Spleen (tissue), 11 donors: ENCODE measurements around the gene FAM222B. TPM values are rescaled to one million over a fixed set of nuclear protein-coding genes. Genes with fewer than 3 reads are reported as not detected.

Experiments
- DNase-seq: peaks from one replicate; pipeline ENCODE4 v3.0.0-alpha.2; 2020
- H3K27ac ChIP-seq, 8 donors: fragments of 200-600 bp; sonication (generic) in 7 of 8; 1 replicate in 4 of 8; 2 replicates in 4 of 8; pipeline versions ENCODE4 v1.5.0 to v1.8.0; 2016 to 2021; ENCODE audit warnings: inconsistent platforms in 4 of 8, mild to moderate bottlenecking in 4 of 8, moderate library complexity in 1 of 8
- H3K27me3 ChIP-seq, 7 donors: fragments of 200-600 bp; sonication (generic) in 6 of 7; replicated peaks in 1 of 7; 1 replicate in 4 of 7; 2 replicates in 3 of 7; pipeline versions ENCODE4 v1.5.0 to v1.8.0; 2016 to 2021; ENCODE audit warnings: inconsistent platforms in 3 of 7, mild to moderate bottlenecking in 1 of 7
- H3K36me3 ChIP-seq, 6 donors: fragments of 200-600 bp; sonication (generic) in 5 of 6; 1 replicate in 4 of 6; 2 replicates in 2 of 6; pipeline versions ENCODE4 v1.5.0 to v1.8.0; 2016 to 2021; ENCODE audit warnings: inconsistent platforms in 2 of 6
- H3K4me1 ChIP-seq, 6 donors: fragments of 200-600 bp; sonication (generic) in 5 of 6; 1 replicate in 3 of 6; 2 replicates in 3 of 6; pipeline versions ENCODE4 v1.5.0 to v1.8.0; 2016 to 2021; ENCODE audit warnings: inconsistent platforms in 3 of 6
- H3K4me3 ChIP-seq, 8 donors: fragments of 200-600 bp; sonication (generic) in 7 of 8; 1 replicate in 4 of 8; 2 replicates in 4 of 8; pipeline versions ENCODE4 v1.5.0 to v1.8.0; 2016 to 2021; ENCODE audit warnings: inconsistent platforms in 4 of 8, mild to moderate bottlenecking in 4 of 8, moderate library complexity in 2 of 8
- H3K9me3 ChIP-seq, 8 donors: fragments of 200-600 bp; sonication (generic) in 7 of 8; 1 replicate in 4 of 8; 2 replicates in 4 of 8; pipeline versions ENCODE4 v1.5.0 to v1.8.0; 2016 to 2021; ENCODE audit warnings: inconsistent platforms in 4 of 8
- POLR2A ChIP-seq, 3 donors: fragments of 450-650 bp; IDR thresholded peaks; one replicate each; pipeline ENCODE4 v1.5.1; 2017; ENCODE audit warnings: antibody characterized with exemption in 3 of 3, mild to moderate bottlenecking in 1 of 3
- POLR2AphosphoS5 ChIP-seq, 3 donors: sonication (generic); formaldehyde crosslinking; IDR thresholded peaks; one replicate each; pipeline ENCODE4 v1.5.1; 2017; ENCODE audit warnings: antibody characterized with exemption in 3 of 3
- WGBS, 5 donors: extraction: QIAGEN DNeasy Blood & Tissue Kit in 3 of 5; methylation state at CpG; one replicate each; pipeline versions ENCODE4 v1.1.5 to v1.1.7; 2013 to 2018; 5-methylcytosine and 5-hydroxymethylcytosine counted together
- intact Hi-C: fragments of 100-400 bp; cut with DNase I; formaldehyde crosslinking; loops from one replicate; pipeline ENCODE4 v1.15.0; 2023; ENCODE audit warnings: low total_unique reads
- polyA plus RNA-seq, 3 donors: library from polyadenylated mRNA; stranded (reverse); fragments of 200-250 nt; gene quantifications; one replicate each; pipeline ENCODE4 v1.2.1, GENCODE V29; 2013
- total RNA-seq, 7 donors: library from RNA; depleted of rRNA in 3 of 7; stranded (reverse); fragments of >200 nt in 3 of 7; fragmentation: NEBNext Ultra II Directional in 4 of 7; extraction: Animal tissue kit (Norgen Biotek cat#: 25700) in 4 of 7; gene quantifications; one replicate each; pipeline versions ENCODE4 v1.1.0 to v1.2.1, GENCODE V29; 2016 to 2021
- TF ChIP-seq, protein P1 (sequence below), 11 experiments: fragments of 200-600 bp in 7 of 11; fragments of 450-650 bp in 4 of 11; sonication (generic) in 4 of 11; IDR thresholded peaks in 8 of 11; conservative IDR thresholded peaks in 3 of 11; 1 replicate in 7 of 11; 2 replicates in 4 of 11; pipeline versions ENCODE4 v1.4.0 to v1.8.0; 2016 to 2021; ENCODE audit warnings: antibody characterized with exemption in 11 of 11, inconsistent platforms in 4 of 11, mild to moderate bottlenecking in 1 of 11
- donor health status: healthy with polysubstance abuse.
- donor health status: DM: no; HTN: no; CAD: no; lungs with moderate emphysema.
- donor health status: DM: no; HTN: no; CAD: no.
- donor health status: Bipolar disorder and iron deficiency.
- donor health status: healthy.
- donor health status: DM: no; HTN: no; CAD: no.
- donor health status: DM: yes; HTN: yes; CAD: no.

Gene FAM222B
- total and polyA plus RNA-seq, 10 donors: 2.9 to 23.6 (median 15.0) TPM

DNA sequence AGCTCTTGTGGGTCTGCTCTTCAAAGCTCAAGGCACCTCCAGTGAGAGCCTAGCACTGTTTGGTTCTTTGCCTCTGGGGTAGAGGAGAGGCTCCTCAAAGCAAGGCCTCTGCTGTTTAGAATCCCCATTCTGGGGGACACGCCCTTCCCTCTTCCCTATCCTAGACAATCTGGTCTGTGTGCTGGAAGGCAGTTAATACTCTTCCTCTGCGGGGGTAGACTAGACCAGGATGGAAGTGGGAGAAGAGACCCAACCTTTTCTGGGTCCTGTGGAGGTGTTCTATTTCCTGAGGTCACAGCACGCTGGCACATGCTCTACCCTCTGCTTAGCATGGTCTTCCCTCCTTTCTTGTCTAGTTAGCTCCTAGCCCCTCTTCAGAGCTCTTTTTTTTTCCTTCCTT is 20.0 kb upstream of the FAM222B start:
- H3K9me3 ChIP-seq: no peaks in the 10 kb centered on the region
- H3K27me3 ChIP-seq: no peaks in the 10 kb centered on the region
- peaks cover 0 to 15% (median 4%) of the 10 kb centered on the region in 6 donors for H3K4me1 ChIP-seq
- no peak for TF ChIP-seq POLR2A (IDR thresholded peaks at IDR 0.05)
- WGBS, 5 donors: 87 to 98% (median 92%) methylated on average over 3 of the region's 3 CpGs
- no peak for DNase-seq
- H3K36me3 ChIP-seq: peaks cover 0 to 45% (median 36%) of the 10 kb centered on the region in 6 donors
- intact Hi-C loops: no loop called here
- H3K4me3 ChIP-seq: no peak overlapping the region
- H3K27ac ChIP-seq: no peak overlapping the region

DNA sequence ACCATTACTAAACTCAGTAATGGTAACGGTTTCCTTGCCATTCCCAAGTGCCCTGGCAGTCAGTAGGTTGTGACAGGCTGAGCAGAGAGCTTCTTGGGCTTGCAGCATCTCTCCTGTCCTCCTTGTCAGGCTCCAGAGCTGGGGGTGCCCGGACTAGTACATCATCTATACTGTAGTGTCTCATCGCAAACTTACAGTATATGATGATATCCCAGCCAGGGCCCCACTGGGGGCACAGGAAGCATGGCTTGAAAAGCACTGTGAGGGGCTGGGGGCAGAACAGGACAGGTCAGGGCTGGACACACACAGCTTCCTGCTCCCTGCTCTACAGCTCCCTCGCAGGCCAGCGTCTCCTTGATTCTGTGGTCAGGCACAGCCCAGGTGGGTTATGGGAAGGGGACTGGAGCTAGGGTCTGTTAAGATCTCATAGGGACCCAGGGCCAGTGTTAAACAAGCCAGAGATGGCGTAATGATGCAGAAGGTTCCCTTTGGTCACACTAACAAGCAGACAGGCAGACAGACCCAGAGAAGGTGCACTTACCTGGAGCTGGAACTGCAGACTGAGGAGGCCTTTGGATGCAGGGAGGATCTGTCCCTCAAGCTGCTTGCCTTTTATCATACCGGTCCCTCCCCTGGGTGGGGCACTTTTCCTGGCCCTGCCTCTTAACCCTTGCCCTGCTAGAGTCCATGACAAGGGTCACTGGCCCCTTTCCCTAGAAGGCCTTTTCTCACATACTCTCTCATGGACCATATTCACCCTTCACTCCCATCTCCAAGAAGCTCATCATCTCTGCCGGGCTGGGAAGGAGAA is 19.0 kb upstream of the FAM222B start:
- WGBS, 5 donors: 75 to 85% (median 78%) methylated on average over 8 of the region's 8 CpGs
- no peak for DNase-seq
- peaks cover 0 to 14% (median 4%) of the 10 kb centered on the region in 6 donors for H3K4me1 ChIP-seq
- peaks cover 0 to 55% (median 46%) of the 10 kb centered on the region in 6 donors for H3K36me3 ChIP-seq
- intact Hi-C loops: no loop called here
- H3K27me3 ChIP-seq: no peaks in the 10 kb centered on the region
- no peaks in the 10 kb centered on the region for H3K9me3 ChIP-seq
- TF ChIP-seq POLR2AphosphoS5 (IDR thresholded peaks at IDR 0.05) (no peak), POLR2A (IDR thresholded peaks at IDR 0.05) (no peak)
- TF ChIP-seq, protein P1, sequence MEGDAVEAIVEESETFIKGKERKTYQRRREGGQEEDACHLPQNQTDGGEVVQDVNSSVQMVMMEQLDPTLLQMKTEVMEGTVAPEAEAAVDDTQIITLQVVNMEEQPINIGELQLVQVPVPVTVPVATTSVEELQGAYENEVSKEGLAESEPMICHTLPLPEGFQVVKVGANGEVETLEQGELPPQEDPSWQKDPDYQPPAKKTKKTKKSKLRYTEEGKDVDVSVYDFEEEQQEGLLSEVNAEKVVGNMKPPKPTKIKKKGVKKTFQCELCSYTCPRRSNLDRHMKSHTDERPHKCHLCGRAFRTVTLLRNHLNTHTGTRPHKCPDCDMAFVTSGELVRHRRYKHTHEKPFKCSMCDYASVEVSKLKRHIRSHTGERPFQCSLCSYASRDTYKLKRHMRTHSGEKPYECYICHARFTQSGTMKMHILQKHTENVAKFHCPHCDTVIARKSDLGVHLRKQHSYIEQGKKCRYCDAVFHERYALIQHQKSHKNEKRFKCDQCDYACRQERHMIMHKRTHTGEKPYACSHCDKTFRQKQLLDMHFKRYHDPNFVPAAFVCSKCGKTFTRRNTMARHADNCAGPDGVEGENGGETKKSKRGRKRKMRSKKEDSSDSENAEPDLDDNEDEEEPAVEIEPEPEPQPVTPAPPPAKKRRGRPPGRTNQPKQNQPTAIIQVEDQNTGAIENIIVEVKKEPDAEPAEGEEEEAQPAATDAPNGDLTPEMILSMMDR (IDR thresholded peaks at IDR 0.05 in 8 of 11, conservative IDR thresholded peaks at IDR 0.05 in 3 of 11): no peak
- H3K27ac ChIP-seq: no peak overlapping the region
- H3K4me3 ChIP-seq: no peak overlapping the region

DNA sequence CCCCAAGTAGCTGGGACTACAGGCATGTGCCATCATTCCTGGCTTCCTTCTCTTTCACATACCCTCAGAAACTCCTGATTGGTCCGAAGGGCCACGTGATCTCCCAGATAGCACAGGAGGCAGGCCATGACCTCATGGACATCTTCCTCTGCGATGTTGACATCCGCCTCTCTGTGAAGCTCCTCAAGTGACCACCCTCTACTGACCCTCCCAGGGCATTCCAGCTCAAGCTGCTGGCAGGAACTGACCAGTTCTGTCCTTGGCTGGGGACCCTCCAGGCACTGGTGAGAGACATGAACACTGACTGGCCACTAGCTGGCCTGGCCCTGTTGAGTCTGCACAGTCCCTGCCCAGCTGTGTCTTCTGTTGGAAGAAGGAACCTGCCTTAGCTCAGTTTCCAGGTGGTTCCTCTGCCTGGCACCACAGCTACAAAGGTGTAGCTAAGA is 17.8 kb upstream of the FAM222B start:
- Histone ChIP-seq H3K27ac (peak overlapping the region in 1 of 8 donors; percentile 7), H3K9me3 (no peaks in the 10 kb centered on the region), H3K4me3 (no peak overlapping the region), H3K36me3 (peaks cover 0 to 61% (median 48%) of the 10 kb centered on the region in 6 donors), H3K27me3 (no peaks in the 10 kb centered on the region), H3K4me1 (peaks cover 6 to 13% (median 8%) of the 10 kb centered on the region in 6 donors)
- TF ChIP-seq, protein P1 (IDR thresholded peaks at IDR 0.05 in 8 of 11, conservative IDR thresholded peaks at IDR 0.05 in 3 of 11): no peak
- TF ChIP-seq POLR2AphosphoS5 (IDR thresholded peaks at IDR 0.05): no peak
- TF ChIP-seq POLR2A (IDR thresholded peaks at IDR 0.05): no peak
- intact Hi-C loops: no loop called here
- WGBS, 5 donors: 94 to 100% (median 97%) methylated on average over 1 to 4 of the region's 4 CpGs
- DNase-seq: no peak

DNA sequence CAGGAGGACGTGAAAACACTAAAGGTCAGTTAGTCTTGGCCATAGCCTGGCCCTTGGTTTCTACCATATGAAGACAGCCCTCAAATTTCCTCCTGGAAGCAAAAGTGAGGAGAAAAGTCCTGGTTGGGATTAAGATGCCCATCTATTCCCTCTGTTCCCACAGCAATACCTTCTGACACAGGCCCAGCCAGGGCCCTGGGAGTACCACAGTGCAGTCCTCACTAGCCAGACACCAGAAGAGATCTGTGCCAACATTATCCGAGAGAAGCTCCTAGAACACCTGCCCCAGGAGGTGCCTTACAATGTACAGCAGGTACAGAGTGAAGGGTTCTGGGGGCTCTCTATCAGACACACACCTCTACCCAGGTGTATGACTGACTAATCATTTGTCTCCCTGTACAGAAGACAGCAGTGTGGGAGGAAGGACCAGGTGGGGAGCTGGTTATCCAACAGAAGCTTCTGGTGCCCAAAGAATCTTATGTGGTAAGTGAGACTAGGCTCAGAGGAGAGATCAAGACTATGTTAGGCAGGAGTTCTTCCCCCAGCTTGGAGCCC is 16.3 kb upstream of the FAM222B start:
- DNase-seq: peak; percentile 2

More for the DNA sequence above, 16.3 kb upstream of the FAM222B start:
- H3K4me1 ChIP-seq: peaks cover 10 to 25% (median 18%) of the 10 kb centered on the region in 6 donors
- intact Hi-C loops: loop anchor here (10.0 kb wide), 1 partner anchor 46 kb away; the partner anchor contains the start of gene DHRS13
- peaks cover 0 to 61% (median 48%) of the 10 kb centered on the region in 6 donors for H3K36me3 ChIP-seq
- TF ChIP-seq POLR2AphosphoS5 (IDR thresholded peaks at IDR 0.05) (no peak), POLR2A (IDR thresholded peaks at IDR 0.05) (no peak)
- TF ChIP-seq, protein P1 (IDR thresholded peaks at IDR 0.05 in 8 of 11, conservative IDR thresholded peaks at IDR 0.05 in 3 of 11): no peak
- 44 to 83% (median 50%) methylated on average over 2 of the region's 2 CpGs for WGBS, 5 donors
- no peak overlapping the region for H3K4me3 ChIP-seq
- H3K27me3 ChIP-seq: no peaks in the 10 kb centered on the region
- H3K9me3 ChIP-seq: no peaks in the 10 kb centered on the region
- no peak overlapping the region for H3K27ac ChIP-seq
